Measurements from ENCODE around the gene PRKN.
"Not testable (repeated sequence)": the region's sequence is repeated elsewhere in the genome, so short reads cannot be mapped to it uniquely, and the experiment has no call there.

The PRKN gene

DNA sequence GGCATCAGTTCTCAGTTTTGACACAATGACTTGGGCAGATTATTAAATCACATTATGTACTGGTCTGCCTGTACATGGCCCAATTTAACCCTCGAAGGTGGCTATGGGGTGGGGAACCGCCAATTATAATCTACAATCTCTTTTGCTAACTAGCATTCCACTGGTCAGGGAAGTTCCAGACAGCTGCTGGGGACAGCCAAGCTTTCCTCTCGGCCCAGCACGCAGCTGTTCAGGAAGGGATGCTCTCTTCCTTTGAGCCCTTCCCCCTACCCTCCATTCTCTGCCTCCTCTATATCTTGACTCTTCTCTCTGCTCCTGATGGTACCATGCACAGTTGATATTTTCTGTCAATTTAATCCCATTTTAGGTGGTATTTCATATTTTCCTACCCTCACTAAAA lies 1220.2 kb downstream of the PRKN start:
- DNase-seq, result no peak

- DNase-seq, result no peak
These were observed 1224.0 kb downstream of the PRKN start for GRCh38 chr6:161503570-161503969.

DNA sequence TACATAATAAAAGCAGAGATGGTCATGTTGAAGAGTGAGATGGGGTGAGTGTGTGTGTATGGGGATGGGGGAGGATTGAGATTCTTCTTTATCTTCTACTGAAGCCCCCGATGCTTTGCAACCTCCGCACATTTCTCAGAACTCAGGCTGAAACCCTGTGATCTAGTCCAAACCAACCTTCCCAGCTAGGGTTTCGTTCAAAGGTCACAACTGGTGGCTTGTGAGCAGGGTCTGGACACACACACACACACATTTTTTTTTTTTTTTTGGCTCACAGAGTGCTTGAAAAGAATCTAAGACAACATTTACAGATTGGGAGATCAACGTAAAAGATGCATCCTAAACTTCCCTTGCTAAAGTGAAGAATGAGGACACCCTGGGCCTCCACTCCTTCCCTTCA lies 1228.7 kb downstream of the PRKN start:
- DNase-seq, result no peak

GRCh38 chr6:161498359-161498758 lies 1229.2 kb downstream of the PRKN start:
- DNase-seq, result no peak

DNA sequence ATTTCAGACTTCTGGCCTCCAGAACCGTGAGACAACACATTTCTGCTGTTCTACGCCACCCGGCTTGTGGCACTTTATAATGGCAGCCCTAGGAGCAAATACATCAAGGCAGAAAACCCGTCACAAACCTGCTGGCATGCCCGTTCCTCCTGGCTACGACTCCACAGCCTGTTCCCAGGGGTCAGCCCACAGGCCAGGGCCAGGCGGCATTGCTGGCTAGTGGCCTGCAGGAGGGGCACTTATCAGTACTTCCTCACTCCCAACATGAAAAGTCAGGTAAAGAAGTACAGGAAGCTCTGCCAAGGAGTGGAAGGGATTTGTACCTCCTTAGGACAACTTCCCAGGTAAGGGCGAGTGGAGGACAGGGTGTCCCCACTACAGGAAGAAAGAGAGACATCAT lies 1230.6 kb downstream of the PRKN start:
- DNase-seq, result no peak

- not testable (repeated sequence) for DNase-seq
These were observed 1231.3 kb downstream of the PRKN start for GRCh38 chr6:161496271-161496670.

GRCh38 chr6:161494566-161494965 lies 1233.0 kb downstream of the PRKN start:
- DNase-seq, result no peak

- no peak for DNase-seq
These were observed 1233.9 kb downstream of the PRKN start for GRCh38 chr6:161493576-161494118.

- DNase-seq, result no peak
These were observed 1237.8 kb downstream of the PRKN start for GRCh38 chr6:161489626-161490306.

DNA sequence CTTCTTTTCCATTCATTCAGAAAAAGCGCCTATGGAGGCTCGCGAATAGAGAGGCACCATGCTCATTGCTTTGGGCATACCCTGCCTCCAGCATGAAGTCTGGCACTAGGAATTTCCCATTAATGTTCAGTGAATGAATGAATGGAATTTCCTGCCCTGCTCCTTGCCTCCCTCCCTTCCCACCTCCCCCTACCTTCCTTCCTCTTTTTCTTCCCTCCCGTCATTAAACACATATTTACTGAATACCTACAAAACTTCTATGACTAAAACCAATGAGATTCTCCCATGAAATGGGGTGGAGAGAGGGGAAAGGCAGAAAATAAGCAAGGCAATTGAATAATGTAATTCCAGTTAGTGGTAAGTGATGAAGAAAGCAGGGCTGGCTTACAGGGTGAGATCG lies 1239.9 kb downstream of the PRKN start:
- DNase-seq, result no peak

DNA sequence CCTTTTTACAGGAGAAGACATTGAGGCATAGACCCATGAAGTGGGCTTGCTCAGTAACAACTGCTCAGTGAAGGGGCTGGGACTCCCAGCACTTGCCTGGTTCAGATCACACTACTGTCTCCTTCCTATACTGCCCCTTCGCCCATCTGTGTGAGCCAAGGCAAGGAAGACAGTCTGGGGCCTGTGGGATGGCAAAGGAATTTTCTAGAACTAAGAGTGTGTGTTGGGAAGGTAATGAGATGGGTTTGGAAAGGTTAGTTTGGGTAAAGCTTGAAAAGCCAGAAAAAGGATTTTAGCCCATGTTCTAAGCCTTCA lies 1240.4 kb downstream of the PRKN start:
- DNase-seq, result no peak

DNA sequence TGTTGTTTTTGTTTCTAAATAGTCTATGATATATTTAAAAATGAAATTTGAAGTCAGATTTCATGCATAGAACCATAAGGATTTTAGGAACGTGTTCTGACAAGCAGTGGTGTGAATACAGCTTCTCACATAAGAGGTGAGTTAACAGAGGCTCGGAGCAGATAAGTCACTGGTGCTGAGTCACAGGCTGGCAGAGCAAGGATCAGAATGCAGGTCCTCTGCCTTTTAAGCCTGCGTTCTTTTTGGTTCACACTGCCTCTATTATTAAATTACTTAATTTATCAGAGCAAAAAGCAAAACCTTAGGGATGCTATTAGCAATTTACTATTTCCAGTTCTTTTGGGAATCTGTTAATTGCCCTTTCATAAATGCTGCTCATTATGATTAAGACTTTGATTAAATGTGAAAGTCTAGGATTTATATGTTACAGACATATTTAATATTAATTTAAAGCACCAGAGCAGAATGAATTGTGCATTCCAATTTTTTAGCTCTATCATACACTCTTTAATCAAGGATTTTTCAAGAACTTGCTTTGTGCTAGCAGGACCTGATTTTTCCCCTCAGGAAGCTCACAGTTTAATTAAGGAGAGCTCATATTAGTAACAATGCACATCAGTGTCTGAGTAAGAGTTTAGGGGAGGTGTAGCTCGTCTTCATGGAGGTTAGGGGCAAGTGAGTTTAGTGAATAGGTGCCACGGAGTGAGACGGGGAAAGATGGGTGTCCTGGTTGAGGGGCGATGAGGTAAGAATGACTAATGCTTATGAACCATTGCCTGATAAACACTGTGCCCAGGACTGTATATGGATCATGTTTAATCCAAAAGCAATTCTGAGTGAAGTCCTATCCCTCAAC lies 1241.0 kb downstream of the PRKN start:
- DNase-seq, result no peak

GRCh38 chr6:161482517-161482858 lies 1245.1 kb downstream of the PRKN start:
- no peak for DNase-seq

DNA sequence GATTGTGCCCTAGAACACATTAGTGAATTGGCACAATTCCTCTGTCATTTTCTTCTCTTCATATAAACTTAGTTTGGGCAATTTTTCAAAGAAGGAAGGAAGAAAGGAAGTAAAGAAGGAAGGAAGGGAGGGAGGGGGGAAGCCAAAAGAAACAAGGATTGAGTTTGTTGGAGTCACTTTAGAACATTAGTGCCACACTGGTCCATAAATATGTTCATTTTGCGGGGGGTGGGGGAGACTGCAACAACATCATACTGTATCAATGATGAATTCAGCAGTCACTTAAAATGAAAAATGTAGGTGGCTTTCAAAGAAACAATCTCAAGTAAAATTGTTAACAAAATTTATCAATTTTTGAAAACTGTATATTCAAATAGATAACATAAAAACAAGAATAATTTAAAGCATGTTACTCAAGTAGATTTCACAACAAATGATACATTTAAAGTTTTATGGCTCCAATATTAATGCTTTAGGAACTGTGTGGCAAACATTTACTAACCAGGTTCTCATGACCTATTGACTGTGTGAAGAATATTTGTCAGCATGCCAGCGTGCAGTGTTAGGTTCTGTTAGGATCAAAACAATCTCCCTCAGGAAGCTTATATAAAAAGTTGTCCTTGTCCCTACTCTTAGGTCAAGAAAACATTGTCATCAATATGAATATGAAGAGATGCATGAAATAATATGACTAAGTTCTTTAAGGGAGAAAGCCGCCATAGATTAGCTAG lies 1245.6 kb downstream of the PRKN start:
- no peak for DNase-seq

- no peak for DNase-seq
These were observed 1247.0 kb downstream of the PRKN start for GRCh38 chr6:161480421-161481155.

DNA sequence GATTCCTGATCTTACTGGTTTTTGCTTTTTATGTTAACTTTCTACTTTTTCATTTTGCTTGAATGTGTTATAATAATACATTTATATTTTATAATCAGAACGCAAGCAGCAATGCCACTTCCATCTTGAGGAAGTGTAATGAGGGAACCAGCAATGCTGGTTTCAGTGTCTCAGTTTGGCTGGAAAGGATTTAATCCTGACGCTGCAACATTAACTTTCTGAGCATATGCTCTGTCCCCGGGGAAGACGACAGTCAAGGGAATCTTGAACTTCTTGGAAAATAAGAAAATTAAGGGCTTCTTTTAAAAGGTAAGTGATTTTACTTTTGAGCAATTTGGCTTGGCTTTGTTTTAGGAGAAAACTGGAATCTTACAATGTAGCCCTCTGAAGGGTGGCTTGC lies 1248.2 kb downstream of the PRKN start:
- DNase-seq, result no peak

DNA sequence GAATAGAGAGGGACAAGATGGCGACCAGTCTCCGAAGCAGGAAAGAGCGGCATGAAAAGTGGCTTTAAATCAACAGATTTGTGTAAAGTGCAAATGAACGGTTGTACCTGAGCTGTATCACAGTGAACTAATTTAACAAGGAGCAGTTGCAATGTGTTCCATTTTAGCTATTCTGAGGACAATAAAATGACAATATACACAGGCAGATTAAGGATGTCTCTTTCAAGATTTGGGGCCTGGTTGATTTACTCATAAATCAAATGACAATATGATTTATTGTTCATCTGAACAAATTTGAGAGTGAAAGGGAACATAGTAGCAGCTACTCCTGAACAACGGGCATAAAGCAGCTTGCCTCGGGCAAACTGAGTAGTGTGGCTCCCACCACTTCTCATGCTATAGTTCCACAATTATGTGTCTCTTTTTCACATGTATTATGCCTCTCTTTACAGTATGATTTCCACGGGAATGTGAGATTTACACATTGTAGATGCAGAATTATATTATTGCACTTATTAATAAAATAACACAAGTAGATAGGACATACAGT lies 1249.6 kb downstream of the PRKN start:
- DNase-seq, result no peak

GRCh38 chr6:161476711-161477110 lies 1250.9 kb downstream of the PRKN start:
- DNase-seq, result no peak

- DNase-seq, result no peak
These were observed 1262.2 kb downstream of the PRKN start for GRCh38 chr6:161465403-161465802.

- DNase-seq, result no peak
These were observed 1264.5 kb downstream of the PRKN start for GRCh38 chr6:161463071-161463470.

DNA sequence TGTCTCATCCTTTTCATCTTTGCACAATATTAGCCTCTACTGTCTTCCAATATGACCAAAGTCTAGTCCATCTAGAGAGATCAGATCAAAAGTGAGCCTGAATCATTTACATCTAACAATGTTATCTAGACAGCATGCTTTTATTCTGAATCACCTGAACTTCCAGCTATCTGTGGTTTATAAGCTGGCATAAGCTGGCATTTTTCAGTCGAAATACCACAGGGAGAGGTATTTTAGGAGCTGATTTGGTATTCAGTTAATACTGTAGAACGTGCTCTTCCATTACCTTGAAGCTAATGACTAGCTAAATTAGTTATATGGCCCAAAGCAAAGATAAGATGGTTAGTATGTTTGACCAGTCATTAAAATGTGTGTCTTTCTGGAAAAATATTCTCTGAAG lies 1265.4 kb downstream of the PRKN start:
- no peak for DNase-seq

DNA sequence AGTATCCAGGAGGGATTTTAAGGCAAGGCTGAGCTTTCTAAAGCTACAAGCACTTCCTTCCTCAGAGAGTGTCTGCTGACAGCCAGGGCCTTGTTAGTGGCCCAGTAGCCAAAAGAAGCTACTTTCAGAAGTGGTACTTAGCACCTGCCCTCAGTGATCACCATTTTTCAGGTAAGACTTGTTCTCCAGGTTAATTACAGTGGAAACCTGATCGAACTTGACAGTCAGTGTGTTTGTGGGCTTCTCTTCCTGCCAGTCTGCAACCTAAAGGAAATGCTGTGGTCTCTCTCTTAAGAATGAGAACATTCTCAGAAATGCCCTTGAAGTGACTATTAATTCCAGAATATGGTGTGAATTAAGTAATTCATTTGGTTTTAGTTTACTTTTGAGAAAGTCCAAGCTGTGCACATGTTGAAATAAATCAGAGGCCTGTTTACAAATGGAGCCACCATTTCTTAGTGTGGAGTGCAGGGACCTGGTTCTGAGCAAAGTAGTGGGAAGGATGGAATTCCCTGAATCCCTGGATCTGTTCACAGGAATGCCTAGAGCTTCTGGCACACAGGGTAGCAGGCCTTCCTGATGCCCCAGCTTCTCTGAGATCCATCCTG lies 1268.5 kb downstream of the PRKN start:
- DNase-seq, result no peak
